GM19240 (cell line): ENCODE data around the gene FKBP2.

ENCODE experiments used
- DNase-seq: peaks from one replicate; pipeline ENCODE4 v3.0.0; 2011; ENCODE audit warnings: low spot score; ENCODE audit not compliant: insufficient read length

Gene FKBP2

DNA sequence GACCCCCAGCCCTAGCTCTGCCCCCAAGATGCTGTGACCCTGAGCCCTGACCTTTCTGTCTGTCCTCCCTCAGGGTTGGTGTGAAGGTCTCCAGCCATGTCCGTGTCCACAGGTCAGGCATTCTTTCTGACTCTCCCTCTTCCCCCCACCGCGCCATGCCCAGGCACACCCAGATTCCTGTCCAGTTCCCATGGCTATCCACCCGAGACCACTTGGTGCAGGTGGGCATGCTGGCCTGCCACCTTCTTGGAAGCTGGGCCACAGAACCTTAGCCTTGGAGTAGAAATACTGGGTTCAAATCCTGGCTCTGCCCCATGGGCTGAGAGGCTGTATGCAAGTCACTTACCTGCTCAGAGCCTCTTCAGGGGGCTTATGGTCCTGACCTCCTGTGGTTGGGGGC is 8.1 kb downstream of the FKBP2 start:
- no peak for DNase-seq

DNA sequence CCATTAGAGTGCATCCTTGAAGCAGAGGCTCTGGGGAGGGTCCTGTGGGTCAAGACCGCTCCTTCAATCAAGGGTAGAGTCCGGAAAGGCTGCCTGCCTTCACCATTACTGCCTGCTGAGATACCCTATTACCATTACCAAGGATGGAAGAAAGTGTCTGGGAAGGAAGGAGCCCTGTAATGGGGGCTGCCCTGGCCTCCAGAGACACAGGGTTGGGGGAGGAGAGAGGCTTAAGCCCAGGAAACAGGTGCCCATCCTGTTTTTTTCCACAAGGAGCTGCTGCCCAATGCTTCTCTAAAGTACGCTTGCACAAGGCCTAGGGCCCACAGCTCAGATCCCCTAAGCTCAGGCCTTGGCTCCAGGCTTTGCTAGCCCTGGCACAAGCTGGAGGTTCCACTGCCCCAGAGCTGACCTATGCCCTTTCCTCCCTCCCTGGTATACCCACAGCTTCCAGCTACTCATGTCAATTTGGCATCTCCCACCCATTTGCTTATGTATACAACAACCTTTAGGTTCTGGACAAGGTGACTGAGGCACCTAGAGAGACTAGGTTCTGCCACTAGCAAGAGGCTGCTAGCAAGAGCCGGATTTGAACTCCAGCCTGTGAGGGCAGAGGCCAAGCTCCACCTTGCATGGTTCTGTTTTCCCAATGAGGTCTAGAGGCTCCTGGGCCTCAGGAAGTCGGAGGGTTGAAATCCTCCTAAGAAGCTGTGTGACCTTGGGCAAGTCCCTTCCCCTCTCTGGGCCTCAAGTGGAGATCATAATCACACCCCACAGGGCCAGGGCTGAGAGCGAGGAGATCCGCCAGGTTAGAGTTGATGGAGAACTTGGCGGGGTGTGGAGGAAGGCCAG is 8.9 kb downstream of the FKBP2 start:
- DNase-seq = no peak

DNA sequence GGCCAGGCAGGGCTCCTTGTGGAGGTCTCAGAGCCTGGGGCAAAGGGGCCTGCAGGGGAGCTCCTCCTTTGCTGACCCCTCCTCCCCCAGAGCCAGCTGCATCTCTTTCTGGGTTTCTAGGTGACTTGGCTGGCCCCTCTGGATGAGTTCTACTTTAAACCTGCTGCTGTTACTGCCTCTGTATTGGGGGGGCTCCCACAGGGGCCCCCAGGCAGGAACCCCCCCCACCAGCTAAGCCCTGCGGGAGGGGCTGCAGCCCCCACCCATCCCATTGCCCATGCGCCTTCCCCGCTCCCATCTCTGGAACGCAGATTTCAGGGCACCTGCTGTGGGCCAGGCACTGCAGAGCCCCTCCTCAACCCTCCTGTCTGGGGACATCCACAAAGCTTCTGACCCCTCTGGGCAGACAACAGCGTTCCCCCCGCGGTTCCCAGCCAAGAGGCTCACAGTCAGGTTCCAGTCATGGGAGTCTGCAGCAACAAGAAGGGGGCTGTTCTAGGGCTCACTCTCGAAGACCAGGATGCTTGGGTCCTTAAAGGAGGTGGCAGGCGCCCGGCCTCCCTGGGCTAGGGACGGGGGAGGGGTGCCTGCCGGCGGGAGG is 9.6 kb downstream of the FKBP2 start:
- no peak for DNase-seq

DNA sequence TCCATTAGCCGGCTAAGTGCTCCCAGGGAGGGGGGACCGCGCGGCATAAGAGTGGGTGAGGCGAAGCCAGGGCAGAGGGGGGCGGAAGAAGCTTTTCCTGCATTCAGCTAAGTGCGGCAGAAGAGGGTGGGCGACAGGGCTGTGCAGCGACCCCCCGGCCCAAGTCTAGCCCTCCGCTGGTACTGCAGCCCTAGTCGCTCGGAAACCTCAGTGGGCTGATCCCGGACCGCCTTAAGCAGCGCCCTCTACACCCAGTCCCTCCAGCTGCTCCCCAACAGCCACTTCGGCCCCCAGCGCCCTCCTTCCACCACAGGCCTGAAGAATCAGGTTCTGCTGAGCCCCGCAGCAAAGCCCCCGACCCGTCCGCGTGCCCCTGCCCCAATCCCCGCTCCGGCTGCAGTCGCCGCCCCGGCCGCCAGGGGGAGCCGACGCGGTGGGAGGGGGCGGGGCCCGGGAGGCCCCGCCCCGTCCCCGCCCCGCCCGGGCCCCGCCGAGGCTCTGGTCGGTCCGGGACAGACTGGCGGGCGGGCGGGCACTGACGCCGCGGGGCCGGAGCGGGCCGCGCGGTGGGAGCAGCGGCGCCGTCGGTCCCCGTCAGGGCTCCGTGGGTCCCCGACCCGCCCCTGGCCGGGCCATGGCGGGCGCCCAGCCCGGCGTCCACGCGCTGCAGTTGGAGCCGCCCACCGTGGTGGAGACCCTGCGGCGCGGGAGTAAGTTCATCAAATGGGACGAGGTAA is 10.3 kb downstream of the FKBP2 start, which contains the start of gene PLCB3:
Gene PLCB3, plus strand, starts transcription at position 515 of the 737 bp plus-strand sequence. Its CDS starts 120 bp downstream, at position 635.
- DNase-seq = peak; percentile 79

DNA sequence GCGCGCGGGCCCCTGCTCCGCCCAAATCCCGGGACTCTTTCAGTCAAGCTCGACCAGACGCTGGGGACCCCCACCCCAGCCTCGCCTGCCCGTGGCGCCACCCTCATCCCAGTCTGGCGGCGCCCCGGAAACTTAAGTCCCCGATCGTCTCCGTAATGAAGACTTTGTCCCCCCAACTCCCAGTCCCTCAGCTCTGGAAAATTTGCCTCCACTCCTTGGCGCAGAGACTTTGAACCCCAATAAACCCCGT is 10.8 kb downstream of the FKBP2 start:
- DNase-seq = no peak

DNA sequence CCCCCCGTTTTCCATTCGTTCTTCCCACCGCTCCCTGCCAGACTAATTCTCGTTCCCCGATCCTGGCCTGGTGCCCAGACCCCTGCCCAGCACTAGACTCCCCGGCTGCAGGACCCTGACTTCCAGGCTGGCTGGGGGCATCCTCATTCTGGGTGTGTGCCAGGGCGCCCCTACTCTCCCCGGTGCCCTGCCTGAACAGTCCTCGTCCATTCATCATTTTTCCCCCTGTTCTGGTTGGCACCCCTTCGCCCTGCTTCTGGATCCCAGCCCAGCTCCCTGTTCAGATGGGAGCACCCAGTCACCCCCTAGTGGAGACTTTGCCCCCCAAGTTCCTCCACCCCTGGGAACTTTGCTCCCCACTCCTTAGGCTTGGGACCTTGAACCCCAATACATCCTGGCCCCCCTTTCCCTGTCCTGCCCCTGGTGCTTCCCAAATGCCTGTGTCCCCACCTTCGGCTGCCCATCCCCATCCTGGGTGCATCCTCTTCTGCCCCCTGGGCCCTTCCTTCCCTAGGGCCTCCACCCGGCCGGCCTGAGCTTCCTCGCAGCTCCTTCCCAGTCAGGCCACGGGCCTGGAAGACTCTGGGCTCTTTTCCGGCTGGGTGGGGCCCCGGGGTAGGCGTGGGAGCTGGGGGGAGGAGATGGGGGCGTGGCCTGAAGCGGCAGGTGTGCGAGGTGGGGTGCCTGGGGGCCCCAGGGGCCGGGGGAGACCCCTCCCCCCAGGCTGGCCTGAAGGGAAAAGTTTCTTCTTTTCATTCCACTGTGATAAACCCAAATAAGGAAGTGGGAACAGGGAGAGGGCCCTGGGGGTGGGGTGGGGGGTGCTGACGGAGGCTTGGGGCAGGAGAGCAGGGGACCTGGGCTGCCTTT is 11.3 kb downstream of the FKBP2 start:
- no peak for DNase-seq

DNA sequence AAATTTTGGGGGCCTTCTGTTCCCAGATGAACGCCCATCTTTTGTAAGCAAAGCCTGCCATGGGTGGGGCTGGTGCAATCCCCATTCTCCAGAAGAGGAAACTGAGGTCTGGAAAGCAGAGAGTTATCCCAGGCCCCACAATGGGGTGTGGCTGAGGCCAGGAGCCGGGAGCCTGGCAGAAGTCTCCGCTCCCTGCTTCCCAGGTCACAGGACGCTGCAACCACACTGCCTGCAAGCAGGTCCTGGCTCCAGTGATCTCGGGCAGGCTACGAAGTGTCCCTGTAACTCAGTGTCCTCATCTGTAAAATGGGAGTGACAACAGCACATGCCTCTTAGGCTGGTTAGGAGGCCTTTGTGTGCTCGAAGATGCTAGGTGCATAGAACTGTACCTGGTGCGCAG is 12.1 kb downstream of the FKBP2 start:
- no peak for DNase-seq

DNA sequence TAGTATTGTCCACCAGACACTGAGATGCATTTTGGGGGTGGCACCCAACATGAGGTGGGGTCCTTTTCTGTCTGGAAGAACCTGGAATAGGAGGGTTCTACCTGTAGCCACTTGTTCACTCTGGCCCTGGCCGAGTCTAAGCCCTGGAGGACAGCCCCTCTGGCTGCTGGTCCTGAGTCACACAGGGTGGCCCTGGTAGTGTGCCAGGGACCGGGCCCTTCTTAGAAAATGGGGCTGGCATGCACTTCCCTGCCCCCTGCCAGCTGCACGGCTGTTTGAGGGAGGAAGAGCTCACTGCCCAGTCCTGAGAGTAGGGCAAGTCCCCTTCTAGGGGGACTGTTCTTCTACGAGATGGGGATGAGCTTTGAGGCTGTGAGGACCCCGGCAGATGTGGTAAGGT is 12.6 kb downstream of the FKBP2 start:
- DNase-seq = no peak

DNA sequence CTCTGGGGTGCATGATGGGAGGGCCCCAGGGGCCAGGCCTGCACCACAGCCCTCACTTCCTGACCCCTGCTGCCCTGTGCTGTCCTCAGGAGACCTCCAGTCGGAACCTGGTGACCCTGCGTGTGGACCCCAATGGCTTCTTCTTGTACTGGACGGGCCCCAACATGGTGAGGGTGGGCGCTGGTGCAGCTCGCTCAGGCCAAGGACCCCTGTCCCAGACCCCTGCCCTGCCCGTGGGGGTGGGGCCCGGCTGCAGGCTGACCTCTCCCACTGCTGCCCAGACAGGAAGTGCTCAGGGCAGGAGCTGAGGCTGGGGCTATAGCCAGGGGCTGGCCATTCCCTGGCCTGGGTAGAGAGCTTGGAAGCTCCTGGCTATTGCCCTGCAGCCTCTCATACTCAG is 13.4 kb downstream of the FKBP2 start:
- no peak for DNase-seq

DNA sequence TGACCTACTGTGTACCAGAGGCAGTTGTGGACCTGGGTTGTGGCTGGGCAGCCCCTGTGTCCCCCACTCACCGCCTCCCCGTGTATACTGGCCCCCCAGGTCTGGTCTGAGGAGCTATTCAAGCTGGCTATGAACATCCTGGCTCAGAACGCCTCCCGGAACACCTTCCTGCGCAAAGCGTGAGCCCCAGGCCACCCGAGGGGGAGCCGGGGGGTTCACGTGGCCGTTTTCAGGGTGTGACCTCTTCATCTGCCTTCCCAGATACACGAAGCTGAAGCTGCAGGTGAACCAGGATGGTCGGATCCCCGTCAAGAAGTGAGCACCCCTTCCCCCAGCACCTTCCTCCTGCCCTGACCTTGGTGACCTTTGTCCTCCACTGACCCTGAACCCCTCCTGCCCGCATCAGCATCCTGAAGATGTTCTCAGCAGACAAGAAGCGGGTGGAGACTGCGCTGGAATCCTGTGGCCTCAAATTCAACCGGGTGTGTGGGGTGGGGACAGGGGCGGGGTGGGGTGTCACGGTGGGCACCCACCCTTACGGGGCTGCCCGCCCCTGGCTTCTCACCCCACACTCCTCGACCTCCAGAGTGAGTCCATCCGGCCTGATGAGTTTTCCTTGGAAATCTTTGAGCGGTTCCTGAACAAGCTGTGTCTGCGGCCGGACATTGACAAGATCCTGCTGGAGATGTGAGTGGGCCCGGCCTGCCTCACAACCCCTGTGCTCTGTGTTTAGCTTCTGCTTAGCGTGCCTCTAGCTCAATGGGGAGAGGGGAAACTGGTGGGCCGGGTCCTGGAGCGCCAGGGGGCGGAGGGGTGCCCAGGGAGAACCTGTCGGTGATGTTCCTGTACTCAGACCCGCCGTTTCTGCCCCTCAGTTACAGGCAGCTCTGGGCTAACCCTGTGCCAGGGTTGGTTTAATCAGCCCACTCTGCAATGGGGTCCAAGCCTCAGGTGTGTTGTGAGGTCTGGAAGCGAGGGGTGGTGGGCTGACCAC is 14.5 kb downstream of the FKBP2 start:
- no peak for DNase-seq

DNA sequence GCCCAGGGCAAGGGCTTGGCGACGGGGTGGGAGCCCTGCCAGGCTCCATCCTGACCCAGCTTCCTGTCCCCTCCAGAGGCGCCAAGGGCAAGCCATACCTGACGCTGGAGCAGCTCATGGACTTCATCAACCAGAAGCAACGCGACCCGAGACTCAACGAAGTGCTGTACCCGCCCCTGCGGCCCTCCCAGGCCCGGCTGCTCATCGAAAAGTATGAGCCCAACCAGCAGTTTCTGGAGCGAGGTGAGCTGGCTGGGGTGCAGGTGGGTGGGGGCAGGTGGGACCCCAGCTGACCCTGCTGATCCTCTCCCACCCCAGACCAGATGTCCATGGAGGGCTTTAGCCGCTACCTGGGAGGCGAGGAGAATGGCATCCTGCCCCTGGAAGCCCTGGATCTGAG is 15.4 kb downstream of the FKBP2 start:
- no peak for DNase-seq

DNA sequence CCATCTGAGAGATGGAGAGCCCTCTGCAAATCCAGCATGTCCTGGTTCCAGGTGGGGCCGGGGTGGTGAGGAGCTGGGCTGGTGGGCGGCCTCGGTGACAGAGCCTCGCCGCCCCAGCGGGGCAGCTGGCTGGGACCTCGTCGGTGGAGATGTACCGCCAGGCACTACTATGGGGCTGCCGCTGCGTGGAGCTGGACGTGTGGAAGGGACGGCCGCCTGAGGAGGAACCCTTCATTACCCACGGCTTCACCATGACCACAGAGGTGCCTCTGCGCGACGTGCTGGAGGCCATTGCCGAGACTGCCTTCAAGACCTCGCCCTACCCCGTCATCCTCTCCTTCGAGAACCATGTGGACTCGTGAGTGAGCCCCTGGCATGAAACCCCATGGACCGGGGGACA is 17.5 kb downstream of the FKBP2 start:
- DNase-seq = no peak

DNA sequence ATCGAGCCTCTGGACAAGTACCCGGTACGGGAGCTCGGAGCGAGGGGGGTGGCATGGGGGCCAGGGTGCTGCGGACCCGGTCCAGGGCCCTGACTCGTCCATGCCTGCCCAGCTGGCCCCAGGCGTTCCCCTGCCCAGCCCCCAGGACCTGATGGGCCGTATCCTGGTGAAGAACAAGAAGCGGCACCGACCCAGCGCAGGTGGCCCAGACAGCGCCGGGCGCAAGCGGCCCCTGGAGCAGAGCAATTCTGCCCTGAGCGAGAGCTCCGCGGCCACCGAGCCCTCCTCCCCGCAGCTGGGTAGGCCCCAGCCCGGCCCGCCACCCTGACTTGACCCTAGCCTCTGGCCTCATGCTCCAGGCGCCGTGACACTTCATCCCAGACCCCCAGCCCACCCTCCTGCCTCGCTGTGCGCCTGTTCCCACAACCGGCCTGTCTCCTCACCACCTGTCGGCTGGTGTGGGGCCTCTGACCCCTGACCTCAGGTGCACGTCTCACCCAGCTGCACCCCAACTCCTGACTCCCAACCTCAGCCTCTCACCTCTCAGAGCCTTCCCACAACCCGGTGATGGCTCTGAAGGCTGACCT is 18.1 kb downstream of the FKBP2 start:
- DNase-seq = no peak

DNA sequence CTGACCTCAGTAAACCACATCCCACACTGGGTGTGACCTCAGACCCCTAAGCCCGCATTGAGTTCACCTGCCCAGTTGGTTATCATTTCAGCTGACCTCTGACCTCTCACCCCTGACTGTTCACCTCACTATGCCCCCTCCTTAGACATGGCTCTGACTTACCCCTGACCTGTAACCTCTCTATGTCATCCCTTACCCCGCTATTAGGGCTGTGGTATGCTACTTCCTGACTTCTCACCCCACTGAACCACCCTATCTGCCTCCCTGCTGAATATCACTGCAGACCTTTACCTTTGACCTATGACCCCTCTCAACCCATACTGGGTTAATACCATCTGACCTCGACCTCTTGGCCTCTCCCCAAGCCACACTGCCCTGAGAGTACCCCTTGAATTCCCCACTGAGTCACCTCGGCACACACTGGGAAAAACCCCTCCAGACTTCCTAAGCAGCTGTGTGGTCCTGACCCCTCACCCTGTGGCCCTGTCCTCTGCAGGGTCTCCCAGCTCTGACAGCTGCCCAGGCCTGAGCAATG is 18.7 kb downstream of the FKBP2 start:
- no peak for DNase-seq

DNA sequence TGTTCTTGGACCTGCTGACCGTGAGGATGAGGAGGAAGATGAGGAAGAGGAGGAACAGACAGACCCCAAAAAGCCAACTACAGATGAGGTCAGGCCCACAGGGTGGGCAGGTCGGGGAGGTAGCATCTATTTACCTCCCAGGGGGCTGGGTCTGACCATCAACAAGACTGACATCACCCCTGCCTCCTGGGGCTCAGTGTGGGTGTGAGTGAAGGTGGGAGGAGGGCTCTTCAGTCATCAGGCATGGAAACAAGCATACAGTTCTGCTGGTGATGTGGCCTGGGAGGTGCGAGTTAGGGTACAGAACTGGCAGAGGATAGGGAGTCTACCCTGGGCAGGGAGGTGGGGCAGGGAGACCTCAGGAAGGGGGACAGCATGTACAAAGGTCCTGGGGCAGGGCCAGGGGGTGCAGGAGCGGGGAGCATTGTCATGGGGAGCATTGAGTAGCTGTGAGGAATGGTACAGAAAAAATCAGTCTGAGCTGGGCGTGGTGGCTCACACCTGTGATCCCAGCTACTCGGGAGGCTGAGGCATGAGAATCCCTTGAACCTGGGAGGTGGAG is 19.3 kb downstream of the FKBP2 start:
- DNase-seq = no peak

DNA sequence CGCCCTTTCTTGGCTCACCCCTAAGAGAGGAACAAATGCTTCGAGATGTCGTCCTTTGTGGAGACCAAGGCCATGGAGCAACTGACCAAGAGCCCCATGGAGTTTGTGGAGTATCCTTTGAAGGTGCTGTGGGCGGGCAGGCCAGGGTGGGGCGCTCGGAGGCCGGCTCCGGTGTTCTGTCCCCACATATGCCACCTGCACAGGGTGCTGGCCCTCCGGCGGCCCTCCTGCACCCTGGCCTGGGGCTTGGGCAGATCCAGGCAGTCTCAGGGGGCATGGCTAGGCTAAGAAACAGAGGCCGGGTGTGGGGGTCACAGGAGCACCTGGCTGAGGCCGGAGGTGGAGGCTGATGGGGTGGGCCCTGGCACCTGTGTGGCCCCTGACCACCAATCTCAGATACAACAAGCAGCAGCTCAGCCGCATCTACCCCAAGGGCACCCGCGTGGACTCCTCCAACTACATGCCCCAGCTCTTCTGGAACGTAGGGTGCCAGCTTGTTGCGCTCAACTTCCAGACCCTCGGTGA is 20.7 kb downstream of the FKBP2 start:
- no peak for DNase-seq

DNA sequence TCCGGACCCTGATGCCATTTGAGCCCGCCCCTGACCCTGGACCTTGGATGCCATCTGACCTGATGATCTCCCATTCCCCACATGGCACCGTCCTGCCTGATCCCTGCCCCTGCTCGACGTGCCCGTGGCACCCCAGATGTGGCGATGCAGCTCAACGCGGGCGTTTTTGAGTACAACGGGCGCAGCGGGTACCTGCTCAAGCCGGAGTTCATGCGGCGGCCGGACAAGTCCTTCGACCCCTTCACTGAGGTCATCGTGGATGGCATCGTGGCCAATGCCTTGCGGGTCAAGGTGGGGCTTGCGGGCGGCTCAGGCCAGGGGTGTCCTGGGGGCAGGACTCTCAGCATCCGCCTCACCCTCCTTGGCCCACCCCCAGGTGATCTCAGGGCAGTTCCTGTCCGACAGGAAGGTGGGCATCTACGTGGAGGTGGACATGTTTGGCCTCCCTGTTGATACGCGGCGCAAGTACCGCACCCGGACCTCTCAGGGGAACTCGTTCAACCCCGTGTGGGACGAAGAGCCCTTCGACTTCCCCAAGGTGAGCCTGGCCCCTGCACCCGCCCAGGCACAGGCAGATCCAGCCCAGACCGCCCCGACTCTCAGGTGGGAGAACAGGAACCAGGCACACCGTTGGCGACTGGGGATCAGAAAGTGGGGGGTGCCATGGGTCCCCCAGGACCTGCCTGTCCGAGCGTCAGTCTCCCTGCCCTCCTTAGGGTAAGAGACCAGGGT is 21.5 kb downstream of the FKBP2 start:
- DNase-seq = no peak
